HG02798 (cell line): ENCODE data around the gene RBM15.

ENCODE experiments used
- ATAC-seq: cut with Tn5 transposase; IDR thresholded peaks from one replicate; pipeline ENCODE4 v1.9.1; 2021; ENCODE audit warnings: mild to moderate bottlenecking; ENCODE audit not compliant: unreplicated experiment, poor library complexity

The RBM15 gene

DNA sequence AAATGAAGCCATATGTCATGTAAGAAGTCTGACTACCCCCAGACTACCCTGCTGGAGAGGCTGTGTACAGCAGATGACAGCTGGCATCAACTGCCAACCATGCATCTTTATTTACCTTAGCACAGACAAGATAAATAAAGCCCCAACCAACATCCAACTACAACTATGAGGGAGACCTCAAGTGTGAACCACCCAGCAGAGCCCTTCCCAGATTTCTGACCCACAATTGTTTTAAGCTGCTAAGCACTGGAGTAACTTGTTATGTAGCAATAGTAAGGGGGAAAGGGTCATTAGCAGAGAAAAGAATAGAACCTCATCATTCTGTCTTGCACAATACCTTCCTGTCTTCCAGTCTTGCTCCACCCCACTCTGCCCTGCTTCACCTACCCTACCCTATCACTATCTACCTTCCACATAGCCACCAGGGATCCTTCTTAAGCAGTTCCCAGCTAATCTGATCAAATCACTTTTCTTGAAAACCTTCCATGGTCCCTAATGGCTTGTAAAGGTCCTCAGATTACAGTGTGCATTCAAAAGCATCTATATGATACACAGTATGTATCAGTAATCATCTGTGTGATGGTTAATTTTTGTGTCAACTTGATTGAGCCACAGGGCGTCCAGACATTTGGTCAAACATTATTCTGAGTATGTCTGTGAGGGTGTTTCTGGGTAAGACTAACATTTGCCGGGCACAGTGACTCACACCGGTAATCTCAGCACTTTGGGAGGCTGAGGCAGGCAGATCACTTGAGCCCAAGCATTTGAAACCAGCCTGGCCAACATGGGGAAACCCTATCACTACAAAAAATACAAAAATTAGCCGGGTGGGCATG lies 19.6 kb upstream of the RBM15 start:
- no peak for ATAC-seq

DNA sequence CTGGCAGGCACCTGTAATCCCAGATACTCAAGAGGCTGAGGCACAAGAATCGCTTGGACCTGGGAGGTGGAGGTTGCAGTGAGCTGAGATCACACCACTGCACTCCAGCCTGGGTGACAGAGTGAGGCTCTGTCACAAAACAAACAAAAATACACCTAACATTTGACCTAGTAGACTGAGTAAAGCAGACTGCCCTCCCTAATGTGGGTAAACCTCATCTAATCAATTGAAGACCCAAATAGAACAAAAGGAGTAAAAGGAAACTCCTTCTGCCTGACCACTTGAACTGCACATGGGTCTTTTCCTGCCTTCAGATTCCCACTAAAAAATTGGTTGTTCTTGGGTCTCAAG lies 19.0 kb upstream of the RBM15 start:
- ATAC-seq: no peak

DNA sequence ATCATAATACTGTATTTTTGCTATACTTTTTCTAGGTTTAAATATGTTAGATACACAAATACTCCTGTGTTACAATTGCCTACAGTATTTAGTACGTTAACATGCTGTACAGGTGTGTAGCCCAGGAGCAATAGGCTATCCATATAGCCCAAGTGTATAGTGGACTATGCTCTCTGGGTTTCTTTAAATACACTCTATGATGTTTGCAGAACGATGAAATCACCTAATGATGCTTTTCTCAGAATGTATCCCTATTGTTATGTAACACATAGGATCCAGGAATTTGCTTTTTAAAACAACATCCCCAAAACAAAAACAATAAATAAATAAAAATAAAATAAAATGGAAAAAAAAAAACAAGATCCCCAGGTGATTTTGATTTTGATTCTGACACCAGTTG lies 18.1 kb upstream of the RBM15 start:
- ATAC-seq: no peak

DNA sequence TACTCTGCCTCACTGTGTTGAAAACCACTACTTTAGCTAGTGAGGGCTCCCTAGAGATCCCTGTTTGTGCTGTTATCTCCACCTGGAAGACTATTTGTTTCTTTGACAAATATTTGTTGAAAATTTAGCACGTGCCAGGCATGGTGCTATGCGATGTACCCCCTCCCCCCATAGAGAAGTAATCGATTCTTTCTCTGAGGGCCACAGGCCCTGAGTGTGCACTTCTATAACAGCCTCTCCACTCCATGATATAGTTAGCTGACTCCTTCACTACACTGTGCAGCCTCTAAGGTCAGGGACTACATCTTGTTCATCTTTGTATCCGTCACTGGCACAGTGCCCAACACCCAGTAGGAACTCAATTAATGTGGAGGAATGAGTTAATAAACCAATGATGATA lies 17.3 kb upstream of the RBM15 start:
- no peak for ATAC-seq

DNA sequence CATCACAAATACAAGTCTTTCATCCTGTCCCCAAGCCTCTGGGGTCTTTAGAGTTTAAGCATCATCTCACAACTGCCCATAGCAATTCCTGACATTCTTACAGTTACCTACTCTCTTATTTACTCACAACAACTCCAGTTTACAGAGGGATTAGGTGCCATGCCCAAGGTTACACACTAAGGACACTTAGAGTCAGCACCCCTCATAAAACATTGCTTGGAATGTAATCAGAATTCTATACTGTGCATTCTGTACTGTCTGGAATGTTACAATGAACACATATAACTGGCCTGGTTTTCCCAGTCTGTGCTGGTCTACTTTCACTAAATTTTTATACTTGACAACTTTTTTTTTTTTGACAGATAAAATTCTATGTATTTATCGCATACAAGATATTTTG lies 14.5 kb upstream of the RBM15 start:
- ATAC-seq: no peak

DNA sequence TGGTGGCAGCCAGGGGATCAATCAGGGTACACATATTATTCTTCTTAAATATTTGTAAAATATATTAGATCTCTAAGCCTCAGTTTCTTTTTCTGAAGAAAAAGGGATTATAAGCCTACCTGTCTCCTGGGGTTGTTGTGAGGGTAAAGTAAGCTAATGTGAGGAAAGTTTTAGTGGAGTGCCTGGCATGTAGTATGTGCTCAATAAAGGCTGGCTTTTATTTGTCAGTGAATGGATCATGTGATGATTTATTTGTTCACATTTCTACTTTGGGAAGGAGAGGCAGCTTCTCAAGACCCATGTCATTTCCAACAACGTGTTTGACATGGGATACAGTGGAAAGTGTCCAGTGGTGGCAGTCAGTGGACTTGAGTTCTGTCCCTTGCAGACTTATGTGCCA lies 12.4 kb upstream of the RBM15 start:
- ATAC-seq: no peak

DNA sequence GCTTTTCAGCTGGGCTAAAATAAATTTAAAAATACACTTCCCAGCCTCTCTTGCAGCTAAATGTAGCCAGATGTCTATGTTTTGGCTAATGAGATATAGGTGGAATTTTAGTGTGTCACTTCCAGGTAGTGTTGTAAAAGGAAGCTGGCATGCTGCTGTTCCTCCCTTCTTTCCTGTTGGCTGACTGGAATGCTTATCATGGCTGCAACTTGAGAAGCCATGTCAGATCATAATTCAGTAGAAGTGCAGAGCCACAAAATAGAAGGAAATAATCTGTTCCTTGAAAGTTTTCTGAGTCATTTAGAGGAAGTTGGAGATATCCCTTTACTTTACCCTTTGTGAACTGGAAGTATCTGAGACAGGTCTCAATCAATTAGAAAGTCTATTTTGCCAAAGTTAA lies 10.9 kb upstream of the RBM15 start:
- ATAC-seq: no peak

DNA sequence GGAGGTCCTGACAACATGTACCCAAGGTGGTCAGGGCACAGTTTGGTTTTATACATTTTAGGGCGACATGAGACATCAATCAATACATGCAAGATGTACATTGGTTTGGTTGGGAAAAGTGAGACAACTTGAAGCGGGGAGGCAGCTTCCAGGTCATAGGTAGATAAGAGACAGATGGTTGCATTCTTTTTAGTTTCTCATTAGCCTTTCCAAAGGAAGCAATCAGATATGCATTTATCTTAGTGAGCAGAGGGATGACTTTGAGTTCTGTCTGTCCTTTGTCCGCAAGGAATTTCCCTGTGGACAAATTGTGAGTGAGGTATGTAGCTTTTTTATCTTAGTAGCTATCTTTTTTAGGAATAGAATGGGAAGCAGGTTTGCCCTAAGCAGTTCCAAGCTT lies 10.5 kb upstream of the RBM15 start:
- ATAC-seq: no peak

DNA sequence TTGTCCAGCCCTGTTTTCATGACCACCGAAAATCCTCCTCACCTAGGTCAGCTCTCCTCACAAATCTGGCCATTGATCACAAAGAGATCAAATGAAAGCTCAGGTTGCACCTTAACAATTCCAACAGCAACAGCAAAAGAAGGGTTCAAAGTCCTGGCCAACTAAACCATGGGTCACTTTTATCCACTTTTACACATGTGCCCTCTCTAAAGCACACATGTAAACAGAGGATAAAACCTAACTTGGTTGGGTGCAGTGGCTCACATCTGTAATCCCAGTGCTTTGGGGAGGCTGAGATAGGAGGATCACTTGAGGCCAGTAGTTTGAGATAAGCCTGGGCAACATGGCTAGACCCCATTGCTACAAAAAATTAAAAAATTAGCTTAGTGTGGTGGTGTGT lies 3.9 kb upstream of the RBM15 start:
- no peak for ATAC-seq

DNA sequence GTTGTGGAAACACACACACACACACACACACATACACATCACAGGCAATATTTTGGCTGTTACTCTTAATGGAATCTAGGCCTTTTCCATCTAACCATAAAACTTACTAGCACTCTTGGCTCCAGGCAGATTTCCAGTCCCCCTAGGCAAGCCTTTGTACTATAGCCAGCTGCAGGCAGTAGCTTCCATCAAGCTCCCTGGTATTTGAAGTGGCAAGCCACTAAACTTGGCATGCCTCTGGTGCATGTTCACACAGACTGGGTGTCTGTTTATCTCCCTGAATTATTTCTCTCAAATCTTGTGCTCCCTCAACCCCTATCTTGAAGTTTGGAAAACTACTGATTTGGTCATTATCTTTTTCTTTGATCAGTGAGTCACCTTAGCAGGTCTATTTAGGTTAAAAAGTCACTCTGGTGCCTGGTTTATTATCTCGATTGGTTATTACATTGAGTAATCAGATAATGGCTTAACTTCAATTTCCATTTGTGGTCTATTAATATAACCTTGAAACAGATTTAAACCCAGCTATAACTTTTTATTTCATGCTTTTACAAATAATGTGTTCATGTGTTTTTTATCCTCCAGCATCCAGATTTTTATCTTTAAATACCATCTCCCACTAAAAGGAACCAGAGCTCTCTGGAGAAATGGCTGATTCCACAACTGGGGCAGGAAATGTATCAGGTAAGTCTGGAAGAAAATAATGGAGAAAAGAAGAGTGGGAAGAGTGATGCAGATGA lies 2.7 kb upstream of the RBM15 start:
- no peak for ATAC-seq

DNA sequence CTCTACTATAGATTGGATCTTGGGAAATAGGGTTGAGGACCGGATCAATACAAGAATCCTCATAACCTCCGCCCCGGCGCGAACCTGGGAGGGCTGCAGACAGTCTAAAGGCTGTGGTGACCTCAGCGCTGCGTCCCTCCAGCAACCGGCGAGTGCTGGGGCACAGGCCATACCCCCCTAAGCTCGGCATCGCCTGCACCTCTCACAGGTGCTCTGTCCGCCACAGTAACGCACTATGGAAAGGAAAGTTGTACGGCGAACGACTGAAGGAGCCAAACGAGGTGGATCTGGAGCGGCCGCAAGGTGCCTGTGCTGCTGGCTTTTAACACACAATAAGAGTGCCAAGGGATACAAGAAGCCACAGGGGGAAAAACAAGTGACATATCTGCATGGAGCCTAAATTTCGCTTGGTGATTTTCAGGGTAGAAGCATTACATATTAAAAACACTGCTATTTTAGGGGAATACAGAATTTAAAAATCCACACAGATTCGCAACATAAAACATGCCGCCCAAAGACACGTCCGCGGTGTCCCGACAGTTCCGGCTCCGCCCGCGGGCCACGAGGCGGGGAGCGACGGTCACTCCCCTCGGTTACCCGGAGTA lies 1.4 kb upstream of the RBM15 start:
- ATAC-seq: no peak

DNA sequence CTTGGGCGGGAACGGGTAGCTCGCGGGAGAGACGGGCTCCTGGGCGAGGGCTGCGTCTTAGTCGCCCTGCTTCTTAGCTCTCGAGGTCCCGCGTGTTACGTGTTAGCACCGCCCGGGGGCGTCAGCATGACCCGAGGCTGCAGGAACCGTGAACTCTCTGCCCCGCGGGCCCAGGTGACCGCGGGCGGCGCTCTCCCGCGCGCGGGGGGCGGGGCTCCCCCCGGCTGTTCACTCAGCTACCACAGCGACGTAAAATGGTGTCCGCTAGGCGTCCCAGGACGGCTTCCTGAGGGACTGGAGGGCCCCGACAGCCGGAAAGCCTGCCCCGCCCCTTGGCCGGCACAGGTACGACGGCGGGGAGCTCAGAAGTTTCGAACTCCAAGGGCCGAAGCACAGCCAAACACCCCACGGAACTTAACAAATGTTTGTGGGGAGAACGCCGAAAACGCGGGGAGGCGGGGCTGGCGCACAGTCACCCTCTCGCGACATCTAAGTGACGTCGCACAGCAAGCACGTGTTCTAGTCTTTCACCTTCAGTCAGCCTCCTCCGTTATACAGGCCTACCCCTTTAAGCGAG lies 780 bp upstream of the RBM15 start:
- peak; percentile 72 for ATAC-seq

DNA sequence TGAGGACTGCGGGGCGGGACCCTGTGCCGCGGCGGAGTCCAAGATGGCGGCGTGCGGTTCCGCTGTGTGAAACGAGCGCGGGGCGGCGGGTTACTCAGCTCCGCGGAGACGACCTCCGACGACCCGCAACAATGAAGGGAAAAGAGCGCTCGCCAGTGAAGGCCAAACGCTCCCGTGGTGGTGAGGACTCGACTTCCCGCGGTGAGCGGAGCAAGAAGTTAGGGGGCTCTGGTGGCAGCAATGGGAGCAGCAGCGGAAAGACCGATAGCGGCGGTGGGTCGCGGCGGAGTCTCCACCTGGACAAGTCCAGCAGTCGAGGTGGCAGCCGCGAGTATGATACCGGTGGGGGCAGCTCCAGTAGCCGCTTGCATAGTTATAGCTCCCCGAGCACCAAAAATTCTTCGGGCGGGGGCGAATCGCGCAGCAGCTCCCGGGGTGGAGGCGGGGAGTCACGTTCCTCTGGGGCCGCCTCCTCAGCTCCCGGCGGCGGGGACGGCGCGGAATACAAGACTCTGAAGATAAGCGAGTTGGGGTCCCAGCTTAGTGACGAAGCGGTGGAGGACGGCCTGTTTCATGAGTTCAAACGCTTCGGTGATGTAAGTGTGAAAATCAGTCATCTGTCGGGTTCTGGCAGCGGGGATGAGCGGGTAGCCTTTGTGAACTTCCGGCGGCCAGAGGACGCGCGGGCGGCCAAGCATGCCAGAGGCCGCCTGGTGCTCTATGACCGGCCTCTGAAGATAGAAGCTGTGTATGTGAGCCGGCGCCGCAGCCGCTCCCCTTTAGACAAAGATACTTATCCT lies 430 bp downstream of the RBM15 start:
- no peak for ATAC-seq

DNA sequence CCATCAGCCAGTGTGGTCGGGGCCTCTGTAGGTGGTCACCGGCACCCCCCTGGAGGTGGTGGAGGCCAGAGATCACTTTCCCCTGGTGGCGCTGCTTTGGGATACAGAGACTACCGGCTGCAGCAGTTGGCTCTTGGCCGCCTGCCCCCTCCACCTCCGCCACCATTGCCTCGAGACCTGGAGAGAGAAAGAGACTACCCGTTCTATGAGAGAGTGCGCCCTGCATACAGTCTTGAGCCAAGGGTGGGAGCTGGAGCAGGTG lies 961 bp downstream of the RBM15 start:
- no peak for ATAC-seq

DNA sequence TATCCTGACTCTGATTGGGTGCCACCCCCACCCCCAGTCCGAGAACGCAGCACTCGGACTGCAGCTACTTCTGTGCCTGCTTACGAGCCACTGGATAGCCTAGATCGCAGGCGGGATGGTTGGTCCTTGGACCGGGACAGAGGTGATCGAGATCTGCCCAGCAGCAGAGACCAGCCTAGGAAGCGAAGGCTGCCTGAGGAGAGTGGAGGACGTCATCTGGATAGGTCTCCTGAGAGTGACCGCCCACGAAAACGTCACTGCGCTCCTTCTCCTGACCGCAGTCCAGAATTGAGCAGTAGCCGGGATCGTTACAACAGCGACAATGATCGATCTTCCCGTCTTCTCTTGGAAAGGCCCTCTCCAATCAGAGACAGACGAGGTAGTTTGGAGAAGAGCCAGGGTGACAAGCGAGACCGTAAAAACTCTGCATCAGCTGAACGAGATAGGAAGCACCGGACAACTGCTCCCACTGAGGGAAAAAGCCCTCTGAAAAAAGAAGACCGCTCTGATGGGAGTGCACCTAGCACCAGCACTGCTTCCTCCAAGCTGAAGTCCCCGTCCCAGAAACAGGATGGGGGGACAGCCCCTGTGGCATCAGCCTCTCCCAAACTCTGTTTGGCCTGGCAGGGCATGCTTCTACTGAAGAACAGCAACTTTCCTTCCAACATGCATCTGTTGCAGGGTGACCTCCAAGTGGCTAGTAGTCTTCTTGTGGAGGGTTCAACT lies 2.1 kb downstream of the RBM15 start:
- ATAC-seq: no peak

DNA sequence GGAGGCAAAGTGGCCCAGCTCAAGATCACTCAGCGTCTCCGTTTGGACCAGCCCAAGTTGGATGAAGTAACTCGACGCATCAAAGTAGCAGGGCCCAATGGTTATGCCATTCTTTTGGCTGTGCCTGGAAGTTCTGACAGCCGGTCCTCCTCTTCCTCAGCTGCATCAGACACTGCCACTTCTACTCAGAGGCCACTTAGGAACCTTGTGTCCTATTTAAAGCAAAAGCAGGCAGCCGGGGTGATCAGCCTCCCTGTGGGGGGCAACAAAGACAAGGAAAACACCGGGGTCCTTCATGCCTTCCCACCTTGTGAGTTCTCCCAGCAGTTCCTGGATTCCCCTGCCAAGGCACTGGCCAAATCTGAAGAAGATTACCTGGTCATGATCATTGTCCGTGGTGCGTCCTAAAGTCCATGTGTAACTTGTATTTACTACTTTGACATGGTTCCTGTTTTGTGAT lies 2.7 kb downstream of the RBM15 start:
- no peak for ATAC-seq

DNA sequence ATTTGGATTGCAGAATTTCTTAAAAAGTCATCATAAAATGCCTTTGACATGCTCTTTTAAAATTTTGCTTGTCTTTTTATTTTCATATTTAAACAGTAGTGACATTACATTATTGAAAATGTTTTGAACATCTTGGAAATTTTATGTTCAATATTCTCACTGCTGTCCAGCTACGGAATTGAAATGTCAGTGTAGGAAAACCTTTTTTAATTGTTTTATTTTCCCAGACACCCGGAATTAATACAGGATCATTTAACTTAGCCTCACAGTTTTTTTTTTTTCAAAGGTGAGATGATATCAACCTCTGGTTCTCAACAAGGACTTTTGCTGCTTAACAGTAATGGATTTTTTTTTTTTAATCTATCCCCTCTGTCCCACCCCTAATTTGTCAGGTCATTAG lies 4.1 kb downstream of the RBM15 start:
- ATAC-seq: no peak

DNA sequence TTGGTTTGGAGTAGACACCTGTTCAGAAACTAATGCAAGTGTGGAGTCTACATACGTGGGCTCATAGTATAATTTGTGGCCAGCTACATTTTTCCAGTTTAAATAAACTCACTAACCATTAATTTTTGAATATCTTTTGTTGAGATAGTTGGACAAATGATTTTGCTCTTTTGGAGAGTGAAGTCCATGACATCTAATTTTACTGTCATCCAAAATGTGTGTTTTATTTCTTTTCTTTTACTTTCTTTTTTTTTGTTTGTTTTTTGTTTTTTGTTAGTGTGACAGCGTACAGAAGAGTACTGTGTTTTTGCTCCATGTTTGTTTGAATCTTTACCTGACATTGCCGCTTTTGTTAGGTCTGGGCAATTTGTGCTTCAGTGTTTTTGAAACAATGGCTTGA lies 5.0 kb downstream of the RBM15 start:
- ATAC-seq: no peak

DNA sequence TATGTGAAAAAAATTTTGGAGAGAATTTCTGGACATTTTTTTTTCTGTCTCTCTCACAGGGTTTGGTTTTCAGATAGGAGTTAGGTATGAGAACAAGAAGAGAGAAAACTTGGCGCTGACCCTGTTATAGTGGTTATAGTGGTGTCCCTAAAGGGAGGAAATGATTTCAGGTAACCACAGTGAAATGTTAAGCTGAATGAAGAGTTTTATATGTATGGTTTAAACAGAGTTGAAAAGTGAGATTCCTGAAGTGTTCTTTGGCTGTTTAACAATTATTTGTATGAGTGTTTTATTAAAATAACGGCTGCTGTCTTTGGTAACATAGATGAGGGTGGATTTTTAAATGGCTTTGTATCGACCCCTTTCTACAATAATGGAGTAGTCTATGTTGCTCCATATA lies 6.3 kb downstream of the RBM15 start:
- no peak for ATAC-seq

DNA sequence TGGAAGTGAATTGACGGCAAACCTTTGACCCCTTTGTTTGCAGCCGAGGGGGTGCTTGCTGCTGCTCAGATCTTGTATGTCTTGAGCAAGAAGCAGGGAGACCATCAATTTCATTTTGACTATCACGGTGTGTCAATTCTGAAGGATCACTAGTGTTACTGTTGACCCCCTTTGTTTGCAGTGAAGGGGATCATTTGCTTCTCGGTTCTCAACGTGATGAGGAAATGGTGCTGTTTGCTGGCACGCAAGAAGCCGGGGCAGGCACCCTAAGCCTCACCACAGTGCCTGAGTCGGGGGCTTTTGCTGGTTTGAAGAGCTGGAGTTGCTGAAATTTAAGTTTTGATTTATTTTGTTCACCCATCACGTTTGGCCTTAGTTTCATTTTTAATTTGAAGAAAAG lies 7.5 kb downstream of the RBM15 start:
- no peak for ATAC-seq
